Glutamatergic neuron (in vitro differentiated cells): ENCODE results near the gene CORO1A. TPM values are rescaled to one million over a fixed set of nuclear protein-coding genes. Genes with fewer than 3 reads are reported as not detected.
"Not testable (repeated sequence)": the region's sequence is repeated elsewhere in the genome, so short reads cannot be mapped to it uniquely, and the experiment has no call there.

Source experiments
- DNase-seq: peaks from one replicate; pipeline ENCODE4 v3.0.0; 2022
- H3K27ac Mint-ChIP-seq: one replicate; pipeline ENCODE4 v1.8.0; 2020; ENCODE audit warnings: mild to moderate bottlenecking, mixed read lengths, inconsistent platforms; ENCODE audit not compliant: unreplicated experiment
- H3K27me3 Mint-ChIP-seq: one replicate; pipeline ENCODE4 v1.8.0; 2020; ENCODE audit warnings: mild to moderate bottlenecking, moderate library complexity, mixed read lengths, inconsistent platforms; ENCODE audit not compliant: unreplicated experiment
- H3K36me3 Mint-ChIP-seq: one replicate; pipeline ENCODE4 v1.8.0; 2020; ENCODE audit warnings: mild to moderate bottlenecking, mixed read lengths, inconsistent platforms; ENCODE audit not compliant: unreplicated experiment
- H3K4me1 Mint-ChIP-seq: one replicate; pipeline ENCODE4 v1.8.0; 2020; ENCODE audit warnings: mild to moderate bottlenecking, low read depth, mixed read lengths, inconsistent platforms; ENCODE audit not compliant: unreplicated experiment
- H3K4me3 Mint-ChIP-seq: one replicate; pipeline ENCODE4 v1.8.0; 2020; ENCODE audit warnings: mild to moderate bottlenecking, mixed read lengths, inconsistent platforms; ENCODE audit not compliant: unreplicated experiment
- H3K9me3 Mint-ChIP-seq: one replicate; pipeline ENCODE4 v1.8.0; 2020; ENCODE audit warnings: mild to moderate bottlenecking, moderate library complexity, mixed read lengths, inconsistent platforms; ENCODE audit not compliant: unreplicated experiment
- total RNA-seq: library from RNA; stranded (reverse); fragmentation: NEBNext Ultra II Directional; extraction: Animal tissue kit (Norgen Biotek cat#: 25700); gene quantifications from one replicate; pipeline ENCODE4 v1.2.1, GENCODE V29; 2021; ENCODE audit not compliant: unreplicated experiment
- TF ChIP-seq, protein P1 (sequence below): fragments of 200-600 bp; sonication (generic); IDR thresholded peaks from one replicate; pipeline ENCODE4 v1.5.0; 2021; ENCODE audit not compliant: partially characterized antibody, unreplicated experiment

CORO1A gene
- total RNA-seq, 1 donor from 2014 or later = 75.2 TPM

- Mint-ChIP-seq H3K4me3 (no peak overlapping the region), H3K9me3 (no peaks in the 10 kb centered on the region), H3K4me1 (no peaks in the 10 kb centered on the region), H3K27me3 (peaks cover 2% of the 10 kb centered on the region), H3K36me3 (no peaks in the 10 kb centered on the region), H3K27ac (no peak overlapping the region)
- DNase-seq = peak; percentile 81
- TF ChIP-seq, protein P1, sequence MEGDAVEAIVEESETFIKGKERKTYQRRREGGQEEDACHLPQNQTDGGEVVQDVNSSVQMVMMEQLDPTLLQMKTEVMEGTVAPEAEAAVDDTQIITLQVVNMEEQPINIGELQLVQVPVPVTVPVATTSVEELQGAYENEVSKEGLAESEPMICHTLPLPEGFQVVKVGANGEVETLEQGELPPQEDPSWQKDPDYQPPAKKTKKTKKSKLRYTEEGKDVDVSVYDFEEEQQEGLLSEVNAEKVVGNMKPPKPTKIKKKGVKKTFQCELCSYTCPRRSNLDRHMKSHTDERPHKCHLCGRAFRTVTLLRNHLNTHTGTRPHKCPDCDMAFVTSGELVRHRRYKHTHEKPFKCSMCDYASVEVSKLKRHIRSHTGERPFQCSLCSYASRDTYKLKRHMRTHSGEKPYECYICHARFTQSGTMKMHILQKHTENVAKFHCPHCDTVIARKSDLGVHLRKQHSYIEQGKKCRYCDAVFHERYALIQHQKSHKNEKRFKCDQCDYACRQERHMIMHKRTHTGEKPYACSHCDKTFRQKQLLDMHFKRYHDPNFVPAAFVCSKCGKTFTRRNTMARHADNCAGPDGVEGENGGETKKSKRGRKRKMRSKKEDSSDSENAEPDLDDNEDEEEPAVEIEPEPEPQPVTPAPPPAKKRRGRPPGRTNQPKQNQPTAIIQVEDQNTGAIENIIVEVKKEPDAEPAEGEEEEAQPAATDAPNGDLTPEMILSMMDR = peak; percentile 68
Measured at GRCh38 chr16:30186782-30187555, 3.6 kb downstream of the CORO1A start.

GRCh38 chr16:30187556-30187865, 4.1 kb downstream of the CORO1A start:
- H3K27ac Mint-ChIP-seq = no peak overlapping the region
- TF ChIP-seq, protein P1 = no peak
- H3K4me1 Mint-ChIP-seq = no peaks in the 10 kb centered on the region
- H3K27me3 Mint-ChIP-seq = peaks cover 2% of the 10 kb centered on the region
- H3K9me3 Mint-ChIP-seq = no peaks in the 10 kb centered on the region
- DNase-seq = no peak
- no peaks in the 10 kb centered on the region for H3K36me3 Mint-ChIP-seq
- no peak overlapping the region for H3K4me3 Mint-ChIP-seq

- H3K36me3 Mint-ChIP-seq = no peaks in the 10 kb centered on the region
- H3K4me1 Mint-ChIP-seq = no peaks in the 10 kb centered on the region
- DNase-seq = no peak
- no peaks in the 10 kb centered on the region for H3K9me3 Mint-ChIP-seq
- TF ChIP-seq, protein P1 = no peak
- peaks cover 2% of the 10 kb centered on the region for H3K27me3 Mint-ChIP-seq
- H3K4me3 Mint-ChIP-seq = no peak overlapping the region
- H3K27ac Mint-ChIP-seq = no peak overlapping the region
Measured at GRCh38 chr16:30187971-30188561, 4.7 kb downstream of the CORO1A start.

GRCh38 chr16:30191158-30191557, 7.8 kb downstream of the CORO1A start:
- not testable (repeated sequence) for H3K4me1 Mint-ChIP-seq, H3K27ac Mint-ChIP-seq, H3K36me3 Mint-ChIP-seq, H3K27me3 Mint-ChIP-seq, H3K4me3 Mint-ChIP-seq, H3K9me3 Mint-ChIP-seq, DNase-seq

DNA sequence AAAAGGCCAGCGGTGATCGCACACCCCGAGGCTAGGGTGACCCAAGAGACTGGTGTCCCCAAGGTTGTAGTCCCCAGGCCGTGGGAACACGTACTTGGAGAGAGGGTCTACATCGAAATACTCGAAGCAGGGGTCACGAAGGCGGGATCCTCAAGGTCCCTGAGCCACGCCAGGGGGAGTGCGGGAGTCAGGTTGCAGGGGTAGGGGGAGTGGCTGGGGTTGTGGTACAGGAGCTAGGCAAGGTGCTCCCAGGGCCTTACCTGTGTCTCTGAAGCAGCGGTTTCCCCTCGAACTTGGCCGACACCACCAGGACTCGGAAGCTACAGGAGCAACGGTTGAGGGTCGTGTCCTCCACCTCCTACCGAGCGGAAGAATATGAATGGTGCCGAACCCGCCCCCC, 9.7 kb downstream of the CORO1A start:
- H3K9me3 Mint-ChIP-seq, H3K4me3 Mint-ChIP-seq, H3K27ac Mint-ChIP-seq: not testable (repeated sequence)

DNA sequence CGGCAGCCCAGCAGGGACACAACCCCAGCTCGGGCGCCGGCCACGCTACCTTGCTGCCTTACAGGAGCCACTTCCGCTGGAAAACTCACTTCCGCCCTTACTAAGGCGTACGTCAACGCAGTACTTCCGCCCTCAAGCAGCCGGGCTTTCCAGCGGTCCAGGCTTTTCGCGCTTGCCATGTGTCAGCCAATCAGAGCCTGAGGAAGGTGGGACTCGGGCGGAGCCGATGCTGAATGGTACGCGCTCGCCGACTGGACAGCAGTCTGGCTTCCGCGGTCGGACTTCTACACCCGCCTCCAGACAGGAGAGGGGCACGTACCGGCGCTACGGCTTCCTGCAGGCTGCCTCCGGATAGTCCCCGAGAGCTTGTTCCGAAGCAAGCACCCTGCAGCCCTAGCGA, 10.2 kb downstream of the CORO1A start, which contains the start of the genes BOLA2B and SLX1A:
Gene BOLA2B, minus strand, starts transcription at position 52 of the 400 bp plus-strand sequence. CDS start 71 bp downstream, outside the sequence.
Gene SLX1A, plus strand, starts transcription at position 261 of the 400 bp plus-strand sequence. CDS start 210 bp downstream, outside the sequence.
- not testable (repeated sequence) for H3K36me3 Mint-ChIP-seq, H3K9me3 Mint-ChIP-seq, H3K27ac Mint-ChIP-seq, H3K27me3 Mint-ChIP-seq, H3K4me3 Mint-ChIP-seq, DNase-seq, H3K4me1 Mint-ChIP-seq

More for the DNA sequence above, 9.7 kb downstream of the CORO1A start:
- H3K4me1 Mint-ChIP-seq, DNase-seq, H3K36me3 Mint-ChIP-seq, H3K27me3 Mint-ChIP-seq: not testable (repeated sequence)

DNA sequence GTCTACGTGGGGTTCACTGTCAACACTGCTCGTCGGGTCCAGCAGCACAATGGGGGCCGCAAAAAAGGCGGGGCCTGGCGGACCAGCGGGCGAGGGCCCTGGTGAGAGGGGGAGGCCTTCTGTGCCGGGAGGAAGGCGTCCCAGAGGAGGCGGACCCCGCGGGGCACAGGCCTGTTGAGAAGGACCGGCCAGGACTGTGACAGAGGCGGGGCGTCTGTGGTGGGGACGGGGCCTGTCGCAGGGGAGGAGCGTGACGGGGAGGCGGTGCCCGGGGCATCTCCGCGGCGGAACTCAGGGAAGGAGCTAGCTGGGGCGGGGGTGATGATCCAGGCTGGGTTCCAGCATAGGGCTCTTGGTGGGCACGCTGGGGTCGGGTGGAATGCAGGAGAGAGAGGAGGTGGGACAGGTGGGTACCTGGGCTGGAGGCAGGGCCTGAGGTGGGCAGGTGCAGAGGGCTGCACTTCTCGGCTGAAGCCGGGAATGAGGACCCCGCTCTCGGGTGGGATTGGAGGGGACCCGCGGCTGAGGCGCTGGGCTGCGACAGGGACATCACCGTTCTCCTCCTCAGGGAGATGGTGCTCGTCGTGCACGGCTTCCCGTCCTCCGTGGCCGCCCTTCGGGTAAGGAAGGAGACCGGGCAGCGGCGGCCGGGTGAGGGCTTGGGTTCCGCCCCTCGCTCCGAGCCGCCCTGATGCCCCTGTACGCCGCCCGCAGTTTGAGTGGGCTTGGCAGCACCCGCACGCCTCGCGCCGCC, 10.9 kb downstream of the CORO1A start:
- not testable (repeated sequence) for H3K9me3 Mint-ChIP-seq, H3K27me3 Mint-ChIP-seq, H3K27ac Mint-ChIP-seq, H3K4me1 Mint-ChIP-seq, H3K36me3 Mint-ChIP-seq, H3K4me3 Mint-ChIP-seq
- DNase-seq = peak; percentile 19

DNA sequence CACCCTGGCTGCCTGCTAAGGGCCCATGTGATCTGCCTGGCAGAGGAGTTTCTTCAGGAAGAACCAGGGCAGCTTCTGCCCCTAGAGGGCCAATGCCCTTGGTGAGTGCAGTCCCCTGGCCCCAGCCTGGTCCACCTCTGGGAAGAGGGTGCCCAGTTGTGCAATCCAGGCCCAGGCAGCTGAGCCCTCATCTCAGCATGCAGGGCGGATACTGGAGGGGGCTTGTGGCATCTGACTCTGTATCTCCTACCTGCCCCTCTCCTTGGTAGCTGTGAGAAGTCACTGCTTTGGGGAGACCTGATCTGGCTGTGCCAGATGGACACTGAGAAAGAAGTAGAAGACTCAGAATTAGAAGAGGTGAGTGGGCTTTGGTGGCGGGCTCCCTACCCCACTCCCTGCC, 13.6 kb downstream of the CORO1A start:
- H3K27me3 Mint-ChIP-seq, H3K27ac Mint-ChIP-seq, H3K9me3 Mint-ChIP-seq, H3K36me3 Mint-ChIP-seq, DNase-seq, H3K4me3 Mint-ChIP-seq, H3K4me1 Mint-ChIP-seq: not testable (repeated sequence)

- H3K27me3 Mint-ChIP-seq, H3K4me3 Mint-ChIP-seq, H3K36me3 Mint-ChIP-seq, DNase-seq, H3K9me3 Mint-ChIP-seq, H3K27ac Mint-ChIP-seq, H3K4me1 Mint-ChIP-seq: not testable (repeated sequence)
Measured at GRCh38 chr16:30199049-30199448, 15.6 kb downstream of the CORO1A start, which contains the start of gene SULT1A3. Gene SULT1A3 (plus strand): TSS chr16:30199255. CDS start chr16:30200729, 1,474 bp downstream.
